GM19240 (cell line): ENCODE measurements around the gene KCNJ4.

Source experiments
- DNase-seq: peaks from one replicate; pipeline ENCODE4 v3.0.0; 2011; ENCODE audit warnings: low spot score; ENCODE audit not compliant: insufficient read length

The KCNJ4 gene

DNA sequence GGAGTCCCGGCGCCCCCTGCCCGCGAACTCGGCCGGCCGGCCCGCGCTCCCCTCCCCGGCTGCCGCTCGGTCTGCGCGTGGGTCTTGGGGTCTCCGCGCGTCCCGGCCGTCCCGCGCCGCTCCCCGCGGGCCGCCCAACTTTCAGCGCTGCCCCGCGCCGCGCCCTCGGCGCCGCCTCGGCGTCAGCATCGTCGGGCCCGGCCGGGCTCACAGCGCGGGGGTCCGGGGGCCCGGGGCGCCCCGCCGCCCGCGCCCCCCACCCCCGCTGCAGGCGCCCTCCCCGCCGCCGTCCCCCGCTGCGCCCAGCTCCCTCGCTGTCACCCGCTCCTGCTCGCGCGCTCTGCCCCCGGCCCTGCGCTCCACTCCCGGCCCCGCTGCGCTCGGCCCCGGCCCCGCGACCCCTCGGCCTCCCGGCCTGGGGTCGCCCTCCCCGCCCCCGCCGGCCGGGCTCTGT, at the start of gene KCNJ4:
Gene KCNJ4 (minus strand): TSS at position 124 of the 454 bp plus-strand sequence. CDS start 27,067 bp downstream, outside the sequence.
- no peak for DNase-seq

DNA sequence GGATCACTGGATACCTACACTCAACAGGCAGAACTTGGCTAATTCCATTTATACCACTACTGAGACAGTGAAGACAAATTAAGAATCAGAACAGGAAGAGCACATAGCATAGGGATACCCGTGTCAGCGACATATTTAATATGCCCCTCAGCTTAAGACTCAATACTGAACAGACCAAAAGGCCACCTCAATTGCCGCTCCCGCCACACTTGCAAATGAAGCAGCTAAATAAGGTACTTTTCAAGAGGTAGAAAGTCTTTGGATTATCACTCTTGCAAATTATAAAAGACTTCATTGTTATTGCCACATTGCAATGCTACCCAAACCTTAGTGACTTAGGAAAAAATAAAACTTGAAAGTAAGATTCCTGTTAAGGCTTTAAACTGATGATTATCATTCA, 48.0 kb upstream of the KCNJ4 start:
- DNase-seq = no peak

DNA sequence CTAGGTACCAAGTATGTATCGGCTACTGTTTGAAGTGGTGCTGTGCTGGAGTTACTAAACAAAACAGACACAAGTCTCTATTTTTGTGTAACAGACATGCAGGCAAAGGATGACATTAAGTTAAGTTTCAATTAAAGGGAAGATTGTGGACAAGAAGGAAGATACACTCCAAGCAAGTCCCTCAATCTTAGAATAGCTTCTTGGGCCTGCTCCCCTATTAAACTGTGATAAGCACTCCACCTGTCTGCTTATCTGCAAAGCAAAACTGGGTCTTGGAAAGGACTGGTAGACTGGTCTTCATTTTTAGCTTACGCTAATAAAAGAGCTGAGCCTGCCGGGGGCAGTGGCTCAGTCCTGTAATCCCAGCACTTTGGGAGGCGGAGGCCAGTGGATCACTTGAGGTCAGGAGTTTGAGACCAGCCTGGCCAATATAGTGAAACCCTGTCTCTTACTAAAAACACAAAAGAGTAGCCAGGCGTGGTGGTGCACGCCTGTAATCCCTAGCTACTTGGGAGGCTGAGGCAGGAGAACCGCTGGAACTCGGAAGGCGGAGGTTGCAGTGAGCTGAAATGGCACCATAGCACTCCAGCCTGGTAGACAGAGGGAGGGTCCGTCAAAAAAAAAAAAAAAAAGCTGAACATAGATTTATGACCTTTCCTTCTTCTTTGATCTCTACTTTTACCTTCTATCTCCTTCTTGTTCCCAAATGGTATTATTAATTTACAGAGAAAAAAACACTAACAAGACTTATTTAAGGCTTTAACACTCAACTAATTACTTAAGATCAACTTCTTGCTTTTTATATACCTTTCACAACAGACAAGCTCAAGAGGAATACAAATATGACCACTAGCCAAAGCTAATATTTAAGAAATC, 47.0 kb upstream of the KCNJ4 start:
- no peak for DNase-seq

DNA sequence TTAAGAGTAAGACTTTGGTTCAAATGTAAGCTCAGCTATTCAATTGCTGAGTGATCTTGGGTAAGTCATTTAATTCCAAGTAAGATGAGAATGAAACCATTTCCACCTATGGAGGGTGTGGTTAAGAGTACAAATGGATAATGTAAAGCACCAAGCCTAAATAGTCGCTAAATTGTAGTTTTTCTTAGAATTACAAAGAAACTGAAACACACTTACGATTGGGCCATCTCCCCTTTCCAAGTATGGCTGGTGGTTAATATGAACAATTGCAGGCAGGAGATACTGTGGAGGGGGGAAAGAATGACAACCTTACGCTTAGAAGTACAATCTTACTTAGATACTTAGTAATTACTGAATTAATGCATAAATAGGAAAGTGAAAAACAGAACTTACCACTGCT, 42.9 kb upstream of the KCNJ4 start:
- no peak for DNase-seq

DNA sequence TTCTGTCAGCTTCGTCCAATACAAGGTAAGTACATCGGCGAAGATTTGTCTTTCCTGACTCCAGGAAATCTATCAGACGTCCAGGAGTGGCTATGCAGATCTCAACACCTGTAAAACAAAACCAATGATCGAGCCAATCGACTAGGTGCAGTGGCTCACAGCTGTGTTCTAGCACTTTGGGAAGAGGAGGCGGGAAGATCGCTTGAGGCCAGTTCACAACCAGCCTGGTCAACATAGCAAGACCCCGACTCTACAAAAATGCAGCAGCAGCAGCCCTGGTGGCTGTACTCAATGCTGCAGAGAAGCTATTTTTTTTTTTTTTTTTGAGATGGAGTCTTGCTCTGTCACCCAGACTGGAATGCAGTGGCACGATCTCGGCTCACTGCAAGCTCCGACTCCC, 39.9 kb upstream of the KCNJ4 start:
- no peak for DNase-seq

DNA sequence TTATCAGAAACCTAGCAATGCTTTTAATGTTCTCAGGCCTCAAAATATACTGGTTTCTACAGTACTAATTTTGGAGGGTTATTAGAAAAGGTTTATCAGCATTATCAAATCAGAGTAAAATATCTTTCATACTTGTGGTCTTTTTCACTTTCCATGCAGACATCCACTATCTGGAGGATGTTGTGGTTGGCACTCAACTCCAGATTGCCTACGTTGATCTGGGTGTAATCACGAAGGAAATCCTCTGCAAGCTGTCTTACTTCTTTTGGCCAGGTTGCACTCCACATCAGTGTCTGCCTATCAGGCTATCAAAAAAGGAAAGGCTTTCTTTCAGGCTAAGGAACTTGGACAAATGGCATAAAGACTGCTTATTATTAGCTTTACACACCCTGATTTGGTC, 39.5 kb upstream of the KCNJ4 start:
- no peak for DNase-seq

DNA sequence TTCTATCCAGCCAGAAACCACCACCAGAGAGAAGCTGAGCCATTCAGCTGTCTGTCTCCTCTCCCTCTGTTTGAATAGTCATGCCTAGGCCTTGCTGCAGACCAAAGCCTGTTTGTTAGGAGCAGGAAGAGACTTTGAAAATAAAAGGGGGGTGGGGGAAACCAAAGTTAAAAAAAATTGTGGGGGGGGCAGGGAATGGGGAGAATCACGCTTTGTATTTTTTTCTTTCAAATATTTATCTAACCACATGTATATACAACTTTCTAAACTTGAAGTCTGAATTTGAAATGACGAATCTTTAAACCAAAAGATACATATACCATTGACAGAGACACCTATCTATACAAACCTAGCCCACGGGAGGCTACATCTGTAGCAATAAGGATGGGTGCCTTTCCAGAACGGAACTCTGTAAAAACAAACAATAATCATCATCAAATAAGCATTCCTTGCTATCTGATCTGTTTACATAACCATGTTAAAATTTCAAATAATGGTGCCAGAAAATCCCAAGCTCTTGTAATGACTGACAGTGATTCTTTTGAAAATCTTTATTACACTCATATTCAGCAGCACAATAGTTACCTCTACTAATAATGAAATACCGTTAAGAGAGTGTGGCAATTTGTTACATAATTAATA, 36.8 kb upstream of the KCNJ4 start:
- DNase-seq = no peak

DNA sequence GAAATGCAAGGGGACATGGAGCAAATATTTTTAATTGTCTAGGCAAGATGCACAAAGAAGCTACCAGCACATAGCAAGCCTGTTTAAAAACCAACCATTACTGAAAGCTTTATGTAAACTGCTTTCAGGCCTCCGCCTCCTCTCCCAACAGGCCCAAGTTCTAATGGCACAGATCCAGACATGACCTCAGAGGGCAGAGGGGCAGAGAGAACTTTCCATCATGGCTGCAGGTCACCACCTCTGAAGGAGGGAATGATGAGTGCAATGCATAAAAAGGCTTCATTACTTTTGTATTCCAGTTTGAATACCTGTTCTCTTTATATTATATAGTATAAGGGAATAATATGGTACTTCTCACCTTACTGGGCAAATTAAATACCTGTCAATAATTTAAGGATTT, 35.9 kb upstream of the KCNJ4 start:
- DNase-seq = no peak

DNA sequence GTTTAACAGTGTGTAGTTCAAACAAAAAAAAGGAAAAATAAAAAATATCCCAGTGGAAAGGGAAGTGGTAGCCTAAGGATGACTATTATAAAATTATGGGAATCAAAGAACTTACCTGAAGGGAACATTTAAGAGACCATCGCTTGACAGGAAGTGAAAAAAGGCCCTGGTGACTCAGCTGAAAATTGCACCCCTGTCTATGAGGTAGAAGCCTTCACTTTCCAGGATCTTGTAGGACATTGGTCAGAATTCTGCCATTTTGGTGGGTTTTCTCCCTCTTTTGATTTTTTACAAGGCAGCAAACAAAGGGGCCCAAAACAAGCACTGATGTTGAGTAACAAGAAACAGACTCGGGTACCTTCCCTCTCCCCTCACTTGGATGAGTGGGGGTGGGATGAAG, 35.5 kb upstream of the KCNJ4 start:
- DNase-seq = no peak

DNA sequence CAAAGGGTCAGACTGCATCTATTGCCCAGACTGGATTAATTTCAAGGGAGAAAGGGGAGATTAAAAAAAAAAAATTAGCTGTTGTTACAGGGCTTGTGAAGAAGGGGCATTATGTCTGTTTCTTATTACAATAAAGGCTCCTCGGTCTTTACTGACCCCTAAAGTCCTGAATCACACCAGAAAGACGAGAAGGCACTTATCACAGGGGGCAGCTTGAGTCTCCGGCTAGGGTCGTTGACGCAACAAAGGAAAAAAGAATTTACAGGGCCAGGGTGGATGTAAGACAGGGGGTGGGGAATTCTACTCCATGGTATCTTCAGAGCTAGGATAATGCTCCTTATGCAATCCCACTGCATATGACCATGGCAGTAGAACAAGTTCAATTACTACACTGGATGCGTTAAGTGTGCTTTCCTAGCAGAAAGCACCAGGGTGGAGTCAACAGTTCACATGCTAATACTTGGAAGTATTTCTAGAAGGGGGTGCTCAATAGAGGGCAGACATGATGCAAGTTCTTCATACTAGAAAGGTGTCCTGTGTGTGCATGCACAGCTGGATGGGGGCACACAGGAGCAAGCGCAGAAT, 34.7 kb upstream of the KCNJ4 start:
- DNase-seq = no peak

DNA sequence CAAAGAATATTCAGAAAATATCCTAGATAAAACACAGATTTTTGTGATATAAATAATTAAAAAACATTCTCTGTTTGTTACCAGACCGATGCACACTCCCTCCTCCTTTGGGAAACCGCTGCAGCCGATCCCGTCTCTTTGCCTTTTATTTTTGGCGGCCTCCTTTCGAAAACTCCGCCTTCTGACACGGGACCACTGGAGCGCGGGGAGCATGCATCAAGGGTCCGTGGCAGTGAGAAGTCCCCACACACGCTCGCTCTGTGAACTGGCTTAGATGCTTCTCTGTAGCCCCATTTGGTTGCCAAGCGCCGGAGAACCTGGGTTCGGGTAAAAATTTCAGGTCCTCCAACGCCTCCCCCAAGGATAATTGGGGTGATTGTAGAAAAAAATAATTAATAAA, 34.1 kb upstream of the KCNJ4 start:
- DNase-seq = no peak

DNA sequence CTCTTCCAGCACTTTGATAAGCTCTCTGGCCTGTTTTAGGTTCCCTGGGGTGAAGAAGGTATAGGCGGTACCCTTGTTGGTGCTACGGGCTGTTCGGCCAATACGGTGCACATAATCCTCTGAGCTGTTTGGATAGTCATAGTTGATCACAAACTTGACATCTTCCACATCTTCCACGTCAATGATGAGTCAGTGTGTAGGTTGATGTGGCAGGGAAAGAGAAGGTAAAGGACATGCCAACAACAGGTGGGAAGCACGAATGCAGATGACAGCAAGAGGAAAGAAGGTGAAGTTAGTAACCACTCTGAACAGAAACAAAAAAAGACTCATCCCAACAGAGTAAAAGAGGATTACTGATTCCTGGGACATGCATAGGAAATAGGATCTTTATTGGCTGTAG, 32.9 kb upstream of the KCNJ4 start:
- DNase-seq = no peak

DNA sequence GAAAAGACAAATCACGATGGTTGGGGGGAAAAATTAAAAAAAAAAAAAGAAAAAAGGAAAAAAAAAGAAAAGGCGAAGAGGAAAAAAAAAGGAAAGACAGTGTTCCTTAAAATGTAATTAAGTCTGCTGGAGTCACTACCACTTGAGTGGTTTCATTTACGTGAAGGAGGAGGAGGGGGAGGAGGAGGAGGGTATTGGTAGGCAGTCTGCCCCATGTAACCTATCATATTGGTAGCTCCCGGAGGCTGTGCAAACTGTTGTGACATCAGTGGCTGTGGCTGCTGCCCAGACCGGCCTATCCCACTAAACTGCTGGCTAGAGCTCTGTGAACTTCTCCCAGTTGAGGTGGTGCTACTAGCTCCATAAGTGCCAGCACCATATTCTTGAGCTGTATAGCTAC, 30.8 kb upstream of the KCNJ4 start:
- DNase-seq = no peak

DNA sequence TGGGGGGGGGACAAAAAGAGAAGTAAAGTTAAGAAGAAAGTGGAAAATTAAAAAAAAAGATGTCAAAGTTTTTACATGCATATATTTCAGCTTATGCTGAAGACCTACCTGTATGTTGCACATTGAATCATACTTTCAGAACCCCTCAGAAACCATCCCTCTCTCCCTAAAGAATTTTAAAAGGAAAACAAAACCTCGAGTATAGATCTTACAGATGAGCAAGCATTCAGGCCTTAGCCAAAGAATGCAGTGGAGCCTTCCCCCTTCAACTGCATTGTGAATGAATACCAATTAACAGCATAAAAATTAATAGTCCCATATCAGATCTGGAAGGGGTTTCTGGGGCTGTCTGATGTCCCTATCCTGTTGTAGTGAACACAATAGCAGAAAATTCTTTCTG, 29.2 kb upstream of the KCNJ4 start:
- DNase-seq = no peak

DNA sequence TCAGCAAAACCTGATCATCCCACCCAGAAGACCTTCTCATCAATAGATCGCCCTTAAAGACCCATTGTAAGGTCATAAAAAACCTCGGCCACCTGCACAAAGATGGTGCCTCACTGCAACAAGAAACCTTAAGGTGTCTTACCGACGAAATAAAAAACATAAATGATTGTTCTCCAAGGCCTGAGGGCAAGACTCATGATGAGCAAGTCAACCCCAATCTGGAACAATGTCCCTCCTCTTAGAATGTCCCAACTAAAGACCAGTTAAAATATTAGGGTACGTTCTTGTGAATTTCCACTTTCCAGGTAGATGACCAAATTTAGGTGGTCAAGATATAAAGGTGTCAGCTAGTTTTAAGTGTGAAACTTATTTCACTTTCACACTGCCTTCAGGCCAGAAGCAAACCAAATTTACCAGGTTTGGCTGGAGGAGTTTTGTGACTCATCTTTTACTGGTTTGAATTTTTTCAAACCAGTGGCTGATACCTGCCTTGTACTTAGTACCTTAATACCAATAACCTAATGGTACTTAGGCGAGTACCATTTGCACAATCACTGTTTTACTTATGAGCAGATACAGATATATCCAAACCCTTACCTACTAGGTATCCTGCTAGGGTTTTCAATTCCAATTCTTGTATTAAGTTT, 27.8 kb upstream of the KCNJ4 start:
- DNase-seq = no peak

DNA sequence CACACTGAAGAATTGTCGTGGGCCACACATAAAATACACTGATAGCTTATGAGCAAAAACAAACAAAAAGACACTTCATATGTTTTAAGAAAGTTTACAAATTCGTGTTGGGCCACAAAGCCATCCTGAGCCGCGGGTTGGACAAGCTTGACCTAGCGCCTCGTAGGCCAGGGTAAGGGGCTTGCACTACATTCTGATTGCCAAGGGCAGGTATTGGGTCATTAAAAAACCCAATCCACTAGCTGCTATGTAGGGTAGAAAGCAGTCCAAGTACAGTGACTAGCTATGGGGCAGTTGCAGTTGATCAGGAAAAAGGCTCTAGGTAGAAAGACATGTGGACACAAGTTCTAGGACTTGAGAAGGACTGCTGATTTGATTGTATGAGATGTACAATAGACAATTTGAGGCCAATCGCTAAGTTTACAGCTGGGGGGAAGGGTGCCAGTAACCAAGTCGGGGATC, 26.9 kb upstream of the KCNJ4 start:
- DNase-seq = no peak

DNA sequence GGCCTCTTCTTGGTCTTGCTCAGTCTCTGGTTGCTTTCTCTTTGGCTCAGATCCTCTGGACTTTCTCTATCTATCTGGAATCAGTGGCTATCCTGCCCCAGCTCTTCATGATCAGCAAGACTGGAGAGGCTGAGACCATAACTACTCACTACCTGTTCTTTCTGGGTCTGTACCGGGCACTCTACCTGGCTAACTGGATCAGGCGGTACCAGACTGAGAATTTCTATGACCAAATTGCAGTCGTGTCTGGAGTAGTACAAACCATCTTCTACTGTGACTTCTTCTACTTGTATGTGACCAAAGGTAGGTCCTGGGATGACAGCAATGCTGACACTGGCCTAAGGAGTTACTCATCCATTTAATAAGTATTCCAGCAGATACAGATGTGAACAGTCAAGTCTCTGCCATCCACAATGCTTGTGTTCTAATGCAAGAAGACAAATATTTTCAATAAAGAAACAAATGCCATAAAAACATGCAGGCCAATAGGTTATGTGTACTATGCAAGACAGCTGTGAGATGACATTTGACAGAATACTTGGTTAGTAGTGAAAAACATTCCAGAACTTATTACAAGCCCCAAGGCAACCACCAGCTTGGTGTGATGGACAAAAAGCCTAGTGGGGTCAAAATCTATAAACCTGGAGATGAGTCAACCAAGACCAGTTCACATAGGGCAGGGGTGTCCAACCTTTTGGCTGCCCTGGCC, 26.3 kb upstream of the KCNJ4 start:
- no peak for DNase-seq

DNA sequence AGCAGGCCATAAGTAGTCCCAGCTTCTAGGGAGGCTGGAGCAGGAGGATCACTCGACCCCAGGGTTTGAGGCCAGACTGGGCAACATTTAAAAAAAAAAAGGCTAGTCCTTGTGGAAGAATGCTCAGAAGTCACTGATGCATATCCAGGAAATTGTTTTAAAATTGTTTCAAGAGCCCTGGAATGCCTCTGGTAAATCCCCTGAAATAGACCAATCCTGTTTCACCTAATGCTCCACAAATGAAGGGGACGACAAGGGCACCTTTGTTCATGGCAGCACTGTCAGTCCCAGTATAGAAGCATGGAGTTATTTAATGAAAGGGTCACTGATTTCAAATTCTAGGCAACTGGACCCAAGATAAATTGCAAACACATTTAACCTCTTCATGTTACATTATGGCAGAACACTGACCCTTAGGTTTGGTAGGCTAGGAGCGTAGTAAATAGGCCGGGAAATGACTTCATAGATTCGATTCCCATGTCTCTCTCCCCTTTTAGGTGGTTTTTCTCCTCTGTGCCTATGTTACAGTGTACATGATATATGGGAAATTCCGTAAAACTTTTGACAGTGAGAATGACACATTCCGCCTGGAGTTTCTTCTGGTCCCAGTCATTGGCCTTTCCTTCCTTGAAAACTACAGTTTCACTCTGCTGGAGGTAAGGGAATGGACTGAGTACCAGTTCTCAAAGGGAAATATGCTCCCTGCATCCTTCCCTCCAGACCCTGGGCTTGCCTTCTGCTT, 24.3 kb upstream of the KCNJ4 start:
- DNase-seq = no peak

DNA sequence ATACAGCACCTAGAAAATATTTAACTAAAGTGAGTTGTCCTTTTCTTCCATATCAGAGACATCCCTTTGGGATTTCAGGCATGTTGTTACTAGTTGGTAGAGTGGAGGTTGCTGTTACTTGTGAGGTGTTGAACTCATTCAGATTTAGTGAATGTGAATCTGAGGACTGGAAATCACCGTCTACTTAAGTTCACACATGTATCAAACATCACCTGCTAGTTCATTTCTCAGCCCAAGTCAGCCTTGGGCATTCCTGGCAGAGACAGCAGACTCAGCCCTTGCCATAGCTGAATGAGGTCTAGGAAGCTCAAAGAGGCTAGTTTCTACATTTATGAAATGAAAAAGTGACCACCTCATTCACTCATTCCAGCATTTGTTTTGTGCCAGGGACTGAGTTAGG, 22.6 kb upstream of the KCNJ4 start:
- no peak for DNase-seq

DNA sequence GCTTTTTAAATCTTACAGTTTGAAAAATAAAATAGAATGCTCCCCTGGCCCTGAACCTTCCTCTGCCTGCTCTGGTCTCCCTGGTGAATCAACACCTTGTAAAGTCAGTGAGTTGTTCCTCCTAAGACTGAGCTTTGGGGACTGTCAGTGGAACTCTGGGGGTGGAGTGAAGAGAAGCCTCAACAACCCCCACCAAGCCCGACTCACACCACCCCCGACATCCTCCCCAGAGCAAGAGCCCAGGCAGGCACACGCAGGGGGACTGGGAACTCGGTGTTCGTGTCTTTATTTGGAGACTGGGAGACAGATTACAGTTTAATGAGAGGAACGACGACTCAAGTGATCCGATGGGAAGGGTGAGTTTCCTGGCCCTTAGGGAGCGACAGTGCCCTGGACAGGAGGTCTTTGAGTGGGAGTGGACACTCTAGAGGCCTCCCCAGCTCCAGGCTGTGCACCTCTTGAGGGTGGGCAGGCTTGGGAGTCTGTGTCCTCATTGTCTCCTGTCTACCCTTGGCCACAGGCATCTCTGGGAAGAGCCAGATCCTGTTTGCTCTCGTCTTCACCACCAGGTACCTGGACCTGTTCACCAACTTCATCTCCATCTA, 19.1 kb upstream of the KCNJ4 start:
- no peak for DNase-seq
